ENCODE measurements around the gene DCAF4.

DCAF4 gene

DNA sequence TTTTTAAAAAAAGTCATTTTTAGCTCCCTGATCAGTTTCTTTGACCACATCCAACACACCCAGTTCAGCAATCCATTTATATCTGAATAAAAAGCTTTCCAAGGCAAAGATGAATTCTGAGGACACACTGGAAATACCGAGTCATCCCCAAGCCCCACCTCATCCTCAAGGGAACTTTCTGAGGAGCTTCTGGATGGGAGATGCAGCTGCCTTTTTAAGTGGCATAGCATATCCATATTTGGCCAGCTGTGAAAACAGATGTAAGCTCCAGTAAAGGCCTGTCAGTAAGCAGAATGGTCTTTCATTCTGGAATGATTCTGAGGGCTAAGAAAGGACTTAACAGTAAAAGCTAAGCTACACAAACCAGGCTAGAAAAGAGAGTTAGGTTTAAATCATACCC lies 82.2 kb downstream of the DCAF4 start:
- H3K9ac ChIP-seq (ENCODE audit: low read depth, low read length), result peak overlapping the region; percentile 6
- no peak overlapping the region for H3K4me3 ChIP-seq (ENCODE audit: low read length)
- no peaks in the 10 kb centered on the region for H3K27me3 ChIP-seq (ENCODE audit: control insufficient read depth, insufficient read depth, low read length)
- no peaks in the 10 kb centered on the region for H3K9me3 ChIP-seq (replicated peaks; ENCODE audit: low read length)
- H3K4me2 ChIP-seq (ENCODE audit: low read length), result peak overlapping the region; percentile 11
- peaks cover 7% of the 10 kb centered on the region for H3K4me1 ChIP-seq (ENCODE audit: control insufficient read depth, insufficient read depth, low read length)
- peaks cover 7% of the 10 kb centered on the region for H3K36me3 ChIP-seq (ENCODE audit: insufficient read depth, low read length)

Measured in skeletal muscle satellite cell (primary cell).